Measurements from ENCODE around the gene LCOR. TPM values are rescaled to one million over a fixed set of nuclear protein-coding genes. Genes with fewer than 3 reads are reported as not detected.
A peak's percentile ranks its signal among the peaks of the same experiment; 100 is the strongest.

The LCOR gene
- total and polyA plus RNA-seq, 2 of the 13 experiments (the other 11 are each of a cell fraction or from before 2014, with no cell fraction given) = 12.4 to 23.7 TPM

GRCh38 chr10:97037365-97038361 lies 205.6 kb downstream of the LCOR start (continued):
- TF ChIP-seq ZNF230 (CRISPR knock-in tag; IDR thresholded peaks at IDR 0.05) (peak; percentile 69; the same call in 1 of the 2 replicates), NONO (IDR thresholded peaks at IDR 0.05) (no peak), NONO (CRISPR knock-in tag; conservative IDR thresholded peaks at IDR 0.05) (peak; percentile 45; the same call in 1 of the 2 replicates), NCOA1 (CRISPR knock-in tag; IDR thresholded peaks at IDR 0.05) (no peak), MAFF (IDR thresholded peaks at IDR 0.05; ENCODE audit: low read depth, low read length) (no peak), HNF4G (IDR thresholded peaks at IDR 0.05; ENCODE audit: borderline replicate concordance, low read depth, low read length) (no peak), HNF4G (CRISPR knock-in tag; IDR thresholded peaks at IDR 0.05; ENCODE audit: borderline replicate concordance, low read depth) (no peak), PATZ1 (CRISPR knock-in tag; IDR thresholded peaks at IDR 0.05) (0 out of 2 replicates have a peak, but pooled peaks have one; percentile 30), ZNF678 (CRISPR knock-in tag; IDR thresholded peaks at IDR 0.05) (no peak), TFE3 (CRISPR knock-in tag; IDR thresholded peaks at IDR 0.05) (no peak), ZNF543 (CRISPR knock-in tag; IDR thresholded peaks at IDR 0.05) (0 out of 2 replicates have a peak, but pooled peaks have one; percentile 63), ATM (IDR thresholded peaks at IDR 0.05; ENCODE audit: borderline replicate concordance) (no peak), ZSCAN9 (CRISPR knock-in tag; IDR thresholded peaks at IDR 0.05; ENCODE audit: borderline replicate concordance) (0 out of 2 replicates have a peak, but pooled peaks have one; percentile 34), CTCF (CRISPR knock-in tag; IDR thresholded peaks at IDR 0.05) (peak; percentile 92), ZNF513 (CRISPR knock-in tag; conservative IDR thresholded peaks at IDR 0.05) (no peak), SCMH1 (CRISPR knock-in tag; IDR thresholded peaks at IDR 0.05; ENCODE audit: borderline replicate concordance) (no peak), TFAP4 (IDR thresholded peaks at IDR 0.05; ENCODE audit: borderline replicate concordance, low read depth) (peak; percentile 86; the same call in 1 of the 2 replicates), SMC3 (IDR thresholded peaks at IDR 0.05; ENCODE audit: low read length) (peak; percentile 76)
